Mesenchymal stem cell (in vitro differentiated cells and primary cell): ENCODE data around the gene ACP7.

ENCODE experiments used
- DNase-seq: peaks from one replicate; pipeline ENCODE4 v3.0.0-alpha.2; 2013
- H2AFZ ChIP-seq: one replicate; pipeline ENCODE4 v1.6.1; 2013; ENCODE audit warnings: low read depth, mild to moderate bottlenecking, control low read depth, inconsistent platforms, low read length, moderate library complexity
- H2AK5ac ChIP-seq: 2 replicates; pipeline ENCODE4 v1.6.1; 2013; ENCODE audit warnings: low read length, moderate library complexity, mild to moderate bottlenecking, inconsistent platforms; ENCODE audit not compliant: severe bottlenecking
- H2BK120ac ChIP-seq: one replicate; pipeline ENCODE4 v1.6.1; 2013; ENCODE audit warnings: low read depth, mild to moderate bottlenecking, inconsistent platforms, low read length, moderate library complexity
- H2BK12ac ChIP-seq, 2 experiments: one replicate each; pipeline ENCODE4 v1.6.1; 2013; ENCODE audit warnings: inconsistent platforms in 2 of 2, low read length in 2 of 2, mild to moderate bottlenecking in 2 of 2, moderate library complexity in 2 of 2, control low read depth in 1 of 2
- H2BK15ac ChIP-seq: one replicate; pipeline ENCODE4 v1.6.1; 2013; ENCODE audit warnings: mild to moderate bottlenecking, low read depth, inconsistent platforms; ENCODE audit not compliant: poor library complexity, severe bottlenecking
- H2BK5ac ChIP-seq: 2 replicates; pipeline ENCODE4 v1.6.1; 2013; ENCODE audit warnings: low read depth, mild to moderate bottlenecking, low read length, control low read depth, inconsistent platforms; ENCODE audit not compliant: poor library complexity, severe bottlenecking
- H3K14ac ChIP-seq, 2 experiments: one replicate each; pipeline ENCODE4 v1.6.1; 2013; ENCODE audit warnings: inconsistent platforms in 2 of 2, low read length in 2 of 2, control low read depth in 1 of 2, mild to moderate bottlenecking in 1 of 2, moderate library complexity in 1 of 2
- H3K18ac ChIP-seq, 2 experiments: one replicate each; pipeline ENCODE4 v1.6.1; 2013; ENCODE audit warnings: inconsistent platforms in 2 of 2, low read length in 2 of 2, control low read depth in 1 of 2, low read depth in 1 of 2, mild to moderate bottlenecking in 1 of 2
- H3K23ac ChIP-seq, 2 experiments: one replicate each; pipeline ENCODE4 v1.6.1; 2013; ENCODE audit warnings: inconsistent platforms in 2 of 2, low read length in 2 of 2, mild to moderate bottlenecking in 2 of 2, moderate library complexity in 2 of 2, control low read depth in 1 of 2
- H3K27ac ChIP-seq: 2 replicates; pipeline ENCODE4 v1.5.1; 2013; ENCODE audit warnings: mild to moderate bottlenecking, moderate library complexity, low read length, control low read depth, inconsistent platforms; ENCODE audit not compliant: poor library complexity, severe bottlenecking
- H3K27me3 ChIP-seq, 2 experiments: 2 replicates each; pipeline versions ENCODE4 v1.6.1 to v1.7.0; 2013; ENCODE audit warnings: low read length in 2 of 2, mild to moderate bottlenecking in 2 of 2, moderate library complexity in 2 of 2, control low read depth in 1 of 2, inconsistent platforms in 1 of 2; ENCODE audit not compliant: control insufficient read depth in 1 of 2, insufficient read depth in 1 of 2
- H3K36me3 ChIP-seq, 2 experiments: 2 replicates each; pipeline versions ENCODE4 v1.6.1 to v1.7.0; 2013; ENCODE audit warnings: low read length in 2 of 2, control low read depth in 1 of 2, inconsistent platforms in 1 of 2, low read depth in 1 of 2, mild to moderate bottlenecking in 1 of 2; ENCODE audit not compliant: insufficient read depth in 2 of 2, control insufficient read depth in 1 of 2
- H3K4ac ChIP-seq, 2 experiments: one replicate each; pipeline ENCODE4 v1.6.1; 2013; ENCODE audit warnings: inconsistent platforms in 2 of 2, low read length in 2 of 2, mild to moderate bottlenecking in 2 of 2, moderate library complexity in 2 of 2, control low read depth in 1 of 2, low read depth in 1 of 2
- H3K4me1 ChIP-seq: 2 replicates; pipeline ENCODE4 v1.6.1; 2013; ENCODE audit warnings: low read depth, low read length, control low read depth; ENCODE audit not compliant: control insufficient read depth, insufficient read depth
- H3K4me2 ChIP-seq: 2 replicates; pipeline ENCODE4 v1.6.1; 2013; ENCODE audit warnings: low read length, mild to moderate bottlenecking, inconsistent platforms; ENCODE audit not compliant: poor library complexity, severe bottlenecking
- H3K4me3 ChIP-seq, 2 experiments: 2 replicates each; pipeline versions ENCODE4 v1.5.1 to v1.7.0; 2013; ENCODE audit warnings: low read length in 2 of 2, mild to moderate bottlenecking in 2 of 2, control low read depth in 1 of 2, low read depth in 1 of 2; ENCODE audit not compliant: insufficient read depth in 1 of 2
- H3K79me1 ChIP-seq: replicated peaks from 2 replicates; pipeline ENCODE4 v1.6.1; 2013; ENCODE audit warnings: mild to moderate bottlenecking, control low read depth, low read length, inconsistent platforms; ENCODE audit not compliant: poor library complexity, severe bottlenecking
- H3K9ac ChIP-seq: 2 replicates; pipeline ENCODE4 v1.7.0; 2013; ENCODE audit warnings: mild to moderate bottlenecking, low read length, moderate library complexity
- H3K9me3 ChIP-seq: 2 replicates; pipeline ENCODE4 v1.7.0; 2013; ENCODE audit warnings: mild to moderate bottlenecking, low read length; ENCODE audit not compliant: control insufficient read depth
- H4K8ac ChIP-seq: one replicate; pipeline ENCODE4 v1.6.1; 2013; ENCODE audit warnings: inconsistent platforms, mild to moderate bottlenecking, low read length, moderate library complexity
- H4K91ac ChIP-seq: one replicate; pipeline ENCODE4 v1.6.1; 2013; ENCODE audit warnings: mild to moderate bottlenecking, low read length, inconsistent platforms
- WGBS: methylation state at CpG from one replicate; pipeline ENCODE4 v1.1.7; 2013; ENCODE audit warnings: mixed read lengths; 5-methylcytosine and 5-hydroxymethylcytosine counted together

The ACP7 gene

DNA sequence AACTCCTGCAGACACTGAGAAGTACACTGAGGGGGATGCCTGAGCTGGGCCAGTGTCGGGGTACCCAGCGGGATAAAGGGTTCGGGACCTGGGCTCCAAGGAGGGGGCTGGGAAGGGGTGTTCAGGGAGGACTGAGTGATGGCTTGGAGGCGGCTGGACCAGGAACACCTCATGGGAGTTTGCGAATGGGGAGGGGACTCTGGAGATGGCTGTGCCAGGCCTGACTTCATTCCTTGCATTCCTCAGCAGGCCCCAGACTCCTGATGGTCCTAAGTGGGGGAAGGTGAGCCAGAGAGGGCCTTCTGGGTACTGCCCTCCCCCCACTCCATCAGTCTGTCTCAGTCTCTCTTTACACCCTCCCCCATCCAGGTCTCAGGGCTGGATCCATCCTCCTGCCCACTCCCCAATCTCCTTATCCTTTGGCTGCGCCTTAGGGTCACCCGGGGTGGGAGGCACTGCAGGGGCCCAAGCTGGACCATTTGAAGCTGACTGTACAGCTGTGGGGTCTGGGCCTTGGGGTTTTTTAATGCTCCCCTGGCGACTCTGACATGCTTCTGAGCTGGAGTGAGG is 55.2 kb downstream of the ACP7 start:
- Histone ChIP-seq H3K27me3 (no peaks in the 10 kb centered on the region), H2AFZ (no peak overlapping the region), H2BK15ac (no peak overlapping the region), H3K79me1 (peaks cover 28% of the 10 kb centered on the region), H3K36me3 (peaks cover 0 to 6% of the 10 kb centered on the region in 2 experiments), H3K4ac (peak overlapping the region in 1 of 2 experiments; percentile 30), H4K8ac (no peak overlapping the region), H2BK120ac (no peak overlapping the region), H4K91ac (no peak overlapping the region), H3K27ac (peak overlapping the region; percentile 56), H3K9me3 (no peaks in the 10 kb centered on the region), H3K4me1 (peaks cover 43% of the 10 kb centered on the region), H2AK5ac (peak overlapping the region; percentile 92), H3K9ac (peak overlapping the region; percentile 54), H3K23ac (peak overlapping the region in 1 of 2 experiments; percentile 93), H3K4me3 (no peak overlapping the region), H2BK5ac (peak overlapping the region; percentile 21), H2BK12ac (no peak overlapping the region), H3K14ac (peak overlapping the region in 1 of 2 experiments; percentile 80), H3K4me2 (peak overlapping the region; percentile 42), H3K18ac (peak overlapping the region in 1 of 2 experiments; percentile 51)
- DNase-seq: no peak
- 68% methylated on average over 7 of the region's 8 CpGs for WGBS

DNA sequence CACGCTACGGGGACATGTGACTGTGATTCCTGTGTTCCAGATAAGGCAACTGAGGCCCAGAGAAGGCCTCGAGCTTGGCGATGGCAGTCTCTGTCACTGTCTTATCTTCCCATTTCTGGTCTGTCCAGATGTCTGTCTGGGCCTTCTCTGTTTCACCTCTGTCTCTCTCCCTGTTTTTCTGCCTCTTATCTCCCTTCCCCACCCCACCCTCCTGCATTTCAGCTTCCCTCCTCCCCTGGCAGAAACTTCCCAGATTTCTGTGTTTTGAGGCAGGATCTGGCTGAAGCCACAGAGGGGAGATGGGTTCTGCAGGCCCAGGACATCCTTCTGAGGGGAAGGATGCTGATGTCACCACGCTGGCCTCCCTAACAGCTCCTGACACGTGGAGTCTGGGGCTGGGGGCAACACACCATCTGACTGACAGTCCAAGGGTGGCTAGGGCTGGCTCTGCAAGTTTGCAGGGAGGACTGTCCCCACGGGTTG is 55.8 kb downstream of the ACP7 start:
- H2AK5ac ChIP-seq: peak overlapping the region; percentile 92
- H3K4me2 ChIP-seq: no peak overlapping the region
- H3K23ac ChIP-seq: no peak overlapping the region
- H3K27me3 ChIP-seq: no peaks in the 10 kb centered on the region
- peak overlapping the region in 1 of 2 experiments; percentile 44 for H3K14ac ChIP-seq
- H4K91ac ChIP-seq: no peak overlapping the region
- WGBS: 33% methylated on average over 7 of the region's 7 CpGs
- H3K9me3 ChIP-seq: no peaks in the 10 kb centered on the region
- H3K4ac ChIP-seq: peak overlapping the region in 1 of 2 experiments; percentile 30
- peak overlapping the region; percentile 12 to 51 for H3K18ac ChIP-seq
- no peak overlapping the region for H2BK12ac ChIP-seq
- H3K4me3 ChIP-seq: no peak overlapping the region
- H2BK120ac ChIP-seq: no peak overlapping the region
- no peak for DNase-seq
- peak overlapping the region; percentile 25 for H3K27ac ChIP-seq
- H2BK5ac ChIP-seq: no peak overlapping the region
- peak overlapping the region; percentile 54 for H3K9ac ChIP-seq
- peaks cover 0 to 3% of the 10 kb centered on the region in 2 experiments for H3K36me3 ChIP-seq
- peaks cover 28% of the 10 kb centered on the region for H3K79me1 ChIP-seq
- peaks cover 48% of the 10 kb centered on the region for H3K4me1 ChIP-seq
- H2BK15ac ChIP-seq: no peak overlapping the region
- H2AFZ ChIP-seq: no peak overlapping the region
- H4K8ac ChIP-seq: no peak overlapping the region

DNA sequence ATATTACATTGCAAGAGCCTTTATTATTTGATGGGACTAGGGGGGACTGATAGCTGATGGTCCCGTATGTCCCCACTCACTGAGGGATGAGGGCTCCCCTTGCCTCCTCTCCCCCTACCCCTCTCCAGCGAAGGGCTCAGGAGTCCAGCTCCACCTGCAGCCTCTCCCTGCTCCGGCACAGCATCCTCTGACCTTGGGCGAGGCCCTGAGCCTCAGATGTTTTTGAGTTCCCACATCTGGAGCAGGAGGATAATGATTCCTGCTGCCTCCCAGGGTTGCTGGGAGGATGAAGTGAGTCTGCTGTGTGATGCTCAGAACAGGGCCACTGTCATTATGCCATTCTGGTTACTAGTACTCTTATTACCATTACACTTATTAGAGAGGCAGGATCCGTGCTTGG is 56.4 kb downstream of the ACP7 start:
- Histone ChIP-seq H3K79me1 (peaks cover 26% of the 10 kb centered on the region), H2BK5ac (no peak overlapping the region), H3K9ac (no peak overlapping the region), H3K4me2 (no peak overlapping the region), H3K4me1 (peaks cover 54% of the 10 kb centered on the region), H3K4me3 (no peak overlapping the region), H3K4ac (no peak overlapping the region), H3K27me3 (no peaks in the 10 kb centered on the region), H3K23ac (no peak overlapping the region), H3K9me3 (no peaks in the 10 kb centered on the region), H2AK5ac (peak overlapping the region; percentile 15), H3K18ac (no peak overlapping the region), H2BK120ac (no peak overlapping the region), H2BK12ac (no peak overlapping the region), H3K14ac (no peak overlapping the region), H4K91ac (no peak overlapping the region), H3K27ac (peak overlapping the region; percentile 13), H4K8ac (no peak overlapping the region), H2AFZ (no peak overlapping the region), H3K36me3 (peaks cover 0 to 3% of the 10 kb centered on the region in 2 experiments), H2BK15ac (no peak overlapping the region)
- 85% methylated on average over 4 of the region's 5 CpGs for WGBS
- no peak for DNase-seq

DNA sequence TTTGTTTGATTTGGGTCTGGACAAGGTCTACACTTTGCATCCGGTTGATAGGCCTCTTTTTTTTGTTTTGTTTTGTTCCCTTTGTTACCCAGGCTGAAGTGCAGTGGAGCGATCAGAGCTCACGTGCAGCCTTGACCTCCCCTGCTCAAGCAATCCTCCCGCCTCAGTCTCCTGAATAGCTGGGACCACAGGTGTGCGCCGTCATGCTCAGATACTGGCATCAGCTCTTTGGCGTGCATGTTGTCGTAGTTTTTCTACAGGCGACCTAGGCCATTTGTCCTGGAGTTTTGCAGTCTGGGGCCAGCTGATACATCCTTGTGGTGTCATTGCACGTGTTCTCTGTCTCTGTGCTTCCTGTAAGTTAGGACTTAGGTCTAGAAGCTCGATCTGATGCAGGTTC is 57.8 kb downstream of the ACP7 start:
- Histone ChIP-seq H3K9ac (no peak overlapping the region), H4K91ac (no peak overlapping the region), H3K27me3 (no peaks in the 10 kb centered on the region), H3K36me3 (peaks cover 0 to 5% of the 10 kb centered on the region in 2 experiments), H2BK120ac (no peak overlapping the region), H3K27ac (no peak overlapping the region), H2BK12ac (no peak overlapping the region), H3K4ac (no peak overlapping the region), H2AFZ (no peak overlapping the region), H3K4me1 (peaks cover 51% of the 10 kb centered on the region), H3K23ac (no peak overlapping the region), H2BK15ac (no peak overlapping the region), H3K79me1 (peaks cover 27% of the 10 kb centered on the region), H3K18ac (no peak overlapping the region), H3K4me3 (no peak overlapping the region), H2AK5ac (no peak overlapping the region), H2BK5ac (no peak overlapping the region), H4K8ac (no peak overlapping the region), H3K14ac (no peak overlapping the region), H3K9me3 (no peaks in the 10 kb centered on the region), H3K4me2 (no peak overlapping the region)
- DNase-seq: no peak
- WGBS: 97% methylated on average over 10 of the region's 11 CpGs
